Right renal cortex interstitium (tissue), 3 donors: Measurements from ENCODE around the gene PLPP6. TPM values are rescaled to one million over a fixed set of nuclear protein-coding genes. Genes with fewer than 3 reads are reported as not detected.
A peak's percentile ranks its signal among the peaks of the same experiment; 100 is the strongest.

ENCODE experiments used
- DNase-seq, 3 donors: peaks; one replicate each; pipeline ENCODE4 v3.0.0-alpha.2; 2013; ENCODE audit warnings: low read depth in 3 of 3, low spot score in 2 of 3
- polyA plus RNA-seq, 3 donors: library from polyadenylated mRNA; unstranded; fragments of 120-200 nt; gene quantifications; one replicate each; pipeline ENCODE4 v1.2.1, GENCODE V29; 2013; ENCODE audit not compliant: insufficient read length in 3 of 3

PLPP6 gene
- polyA plus RNA-seq, 3 donors: 16.9 to 18.2 (median 17.9) TPM

DNA sequence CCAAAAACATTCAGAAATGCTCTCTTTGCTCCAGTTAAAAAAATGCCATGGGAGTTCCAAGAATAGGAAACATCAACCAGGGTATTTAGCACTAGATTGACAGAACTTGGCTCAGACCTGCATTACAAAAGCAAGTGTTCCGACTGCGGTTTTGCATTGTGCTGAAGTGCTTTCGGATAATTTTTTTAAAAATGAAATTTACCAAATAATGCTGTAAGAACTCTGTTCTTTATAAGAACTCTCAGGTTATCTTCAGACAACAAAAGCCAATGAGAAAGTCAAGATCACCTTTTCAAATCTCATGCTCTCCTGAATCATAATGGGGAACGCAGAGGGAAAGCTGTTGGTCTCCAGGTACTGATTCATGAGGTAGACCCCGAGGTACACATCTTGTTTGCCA lies 483 bp upstream of the PLPP6 start:
- DNase-seq: no peak

DNA sequence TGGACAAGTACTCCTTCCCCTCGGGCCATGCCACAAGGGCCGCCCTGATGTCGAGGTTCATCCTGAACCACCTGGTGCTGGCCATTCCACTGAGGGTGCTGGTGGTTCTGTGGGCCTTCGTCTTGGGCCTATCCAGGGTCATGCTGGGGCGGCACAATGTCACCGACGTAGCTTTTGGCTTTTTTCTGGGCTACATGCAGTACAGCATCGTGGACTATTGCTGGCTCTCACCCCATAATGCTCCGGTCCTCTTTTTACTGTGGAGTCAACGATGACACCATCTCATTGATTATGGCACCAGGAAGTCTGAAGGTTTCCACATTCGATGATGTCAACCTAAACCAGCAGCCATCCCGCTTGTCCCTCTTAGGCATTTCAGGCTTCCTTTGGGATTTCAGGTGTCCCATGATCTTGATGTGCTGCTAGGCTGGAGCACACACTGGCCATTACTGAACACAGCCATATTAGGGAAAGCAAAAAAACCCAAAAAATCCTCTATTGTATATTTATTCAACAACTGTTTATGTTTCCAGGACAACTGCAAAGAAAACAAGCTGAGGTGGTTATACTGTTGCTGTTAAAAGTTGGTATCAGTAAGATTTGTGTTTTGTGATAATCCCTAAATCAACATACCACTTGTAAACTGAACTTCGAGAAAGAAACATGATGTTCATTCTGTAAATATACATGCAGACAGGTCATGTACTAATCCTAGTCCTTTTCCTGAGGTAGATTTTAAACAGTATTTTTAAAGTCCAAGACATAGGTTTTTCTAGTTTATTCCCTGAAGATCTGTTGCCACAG lies 1.1 kb downstream of the PLPP6 start:
- DNase-seq: no peak

DNA sequence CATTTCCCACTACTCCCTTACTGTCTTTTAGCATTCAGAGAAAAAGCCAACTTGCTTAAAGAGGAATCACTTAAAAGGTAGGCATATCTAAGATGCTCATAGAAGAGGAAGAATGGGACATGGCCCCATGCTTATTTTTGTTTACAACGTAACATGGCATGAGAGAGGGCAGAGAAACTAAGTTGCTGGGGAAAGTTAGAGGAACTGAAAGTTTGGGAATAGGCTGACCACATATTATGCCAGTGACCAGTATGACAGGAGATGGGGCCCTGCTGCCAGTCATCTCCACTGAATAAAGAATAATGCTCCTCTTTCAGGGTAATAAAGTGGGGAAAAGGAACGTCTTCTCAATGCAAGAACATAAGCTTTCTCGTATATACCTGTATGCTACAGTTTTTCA lies 1.9 kb downstream of the PLPP6 start:
- no peak for DNase-seq

GRCh38 chr9:4665357-4665756 lies 3.3 kb downstream of the PLPP6 start:
- DNase-seq: no peak

GRCh38 chr9:4666042-4666699 lies 4.1 kb downstream of the PLPP6 start, which contains the start of gene SPATA6L:
Gene SPATA6L, minus strand, starts transcription at chr9:4666480. Its CDS starts 230 bp downstream, at chr9:4666250.
- DNase-seq: no peak

DNA sequence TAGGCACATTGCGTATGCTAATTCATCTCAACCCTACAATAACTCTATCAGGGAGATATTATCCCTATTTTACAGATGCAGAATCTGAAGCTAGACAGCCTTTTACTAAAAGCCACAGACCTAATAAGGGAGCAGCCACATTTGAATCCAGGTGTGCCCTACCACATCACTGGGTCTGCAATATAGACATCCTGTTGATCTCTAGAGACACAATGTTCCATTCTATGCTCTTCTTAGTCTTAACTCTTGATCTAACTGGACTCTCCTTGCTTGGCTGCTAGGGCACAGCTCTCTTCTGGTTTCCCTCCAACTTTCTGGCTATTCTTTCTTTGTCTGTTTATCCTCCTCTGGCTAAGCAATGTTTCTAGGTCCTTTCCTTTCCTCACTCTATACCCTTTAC lies 5.6 kb downstream of the PLPP6 start:
- DNase-seq: no peak

GRCh38 chr9:4668604-4669003 lies 6.5 kb downstream of the PLPP6 start:
- DNase-seq: no peak

DNA sequence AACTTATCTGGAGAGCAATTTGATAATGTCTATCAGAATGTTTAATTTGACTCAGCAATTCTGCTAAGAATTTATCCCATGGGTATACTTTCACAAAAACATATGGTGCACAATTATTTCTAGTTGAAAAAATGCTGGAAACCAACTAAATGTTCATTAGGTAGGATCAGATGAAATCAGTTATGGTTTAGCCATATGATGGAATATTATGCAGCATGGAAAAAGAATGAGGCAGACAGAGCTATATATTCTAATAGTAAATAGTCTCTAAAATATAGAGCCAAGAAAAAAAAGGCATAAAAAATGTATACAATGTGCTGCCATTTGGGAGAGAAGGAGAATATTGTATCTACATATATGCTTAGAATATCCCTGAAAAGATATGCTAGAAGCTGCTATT lies 7.8 kb downstream of the PLPP6 start:
- no peak for DNase-seq

GRCh38 chr9:4670591-4670990 lies 8.5 kb downstream of the PLPP6 start:
- no peak for DNase-seq

DNA sequence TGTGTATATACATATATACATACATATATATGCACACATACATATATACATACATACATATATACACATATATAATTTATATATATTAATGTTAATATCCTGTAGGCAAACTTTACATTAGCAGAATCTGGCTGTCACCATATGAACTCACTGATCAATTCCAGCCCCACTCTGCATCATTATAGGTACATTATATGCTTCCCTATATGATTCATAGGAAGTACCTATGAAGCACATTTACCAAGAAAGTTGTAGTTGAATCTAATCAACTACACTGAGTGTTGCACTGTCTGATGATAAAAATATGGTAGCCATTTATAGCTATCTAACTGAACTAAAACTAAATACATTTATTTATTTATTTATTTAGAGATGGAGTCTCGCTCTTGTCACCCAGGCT lies 9.6 kb downstream of the PLPP6 start:
- no peak for DNase-seq

GRCh38 chr9:4674783-4675182 lies 12.7 kb downstream of the PLPP6 start:
- no peak for DNase-seq

DNA sequence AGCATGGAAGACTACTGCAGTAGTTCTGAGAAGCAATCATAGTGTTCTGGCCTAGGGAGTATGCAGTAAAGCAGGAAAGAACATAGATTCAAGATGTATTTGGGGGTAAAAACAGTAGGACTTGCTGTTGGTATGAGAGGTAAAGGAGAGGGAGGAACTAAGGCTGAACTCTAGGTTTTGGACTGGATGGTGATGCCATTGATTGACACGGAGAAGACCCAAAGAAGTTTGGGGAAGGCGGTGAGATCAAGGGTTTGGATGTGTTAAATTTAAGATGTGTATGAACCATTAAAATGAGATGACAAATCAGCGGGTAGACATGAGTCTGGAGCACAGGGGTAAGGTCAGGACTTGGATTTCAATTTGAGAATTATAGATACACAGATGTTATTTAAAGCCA lies 15.3 kb downstream of the PLPP6 start:
- no peak for DNase-seq

DNA sequence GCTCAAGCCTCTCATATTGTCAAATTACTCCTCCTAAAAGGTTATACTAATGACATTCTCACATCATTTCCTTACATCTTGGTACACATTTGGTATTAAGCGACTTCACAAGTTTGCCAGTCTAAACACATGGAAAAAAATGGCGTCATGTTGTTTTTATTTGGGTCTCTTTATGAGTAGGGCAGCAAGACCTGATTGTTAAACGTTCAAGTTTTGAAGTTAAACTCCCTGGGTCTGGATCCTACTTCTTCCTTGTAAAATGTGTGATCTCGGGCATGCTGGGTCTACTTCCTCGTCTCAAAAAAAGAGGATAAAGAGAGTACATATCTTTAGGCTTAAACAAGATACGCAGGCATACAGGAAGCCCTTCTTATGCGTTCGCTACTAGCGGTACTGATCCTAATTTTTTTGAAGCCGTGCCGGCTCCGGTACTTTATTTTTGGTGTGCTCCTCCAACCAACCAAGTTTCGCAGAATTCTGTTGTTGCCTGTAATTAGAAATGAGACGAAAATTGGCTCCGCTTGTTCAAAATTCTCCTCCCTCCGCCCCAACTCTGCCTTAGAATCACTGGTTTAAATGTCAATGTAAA lies 16.7 kb downstream of the PLPP6 start:
- DNase-seq: peak in 1 of 3 donors; percentile 78

GRCh38 chr9:4679268-4680172 lies 17.4 kb downstream of the PLPP6 start, which contains the start of gene CDC37L1:
Gene CDC37L1, plus strand, starts transcription at chr9:4679569. Its CDS starts 199 bp downstream, at chr9:4679768.
- peak; percentile 85 to 94 (median 91) for DNase-seq

GRCh38 chr9:4680173-4680525 lies 18.1 kb downstream of the PLPP6 start:
- DNase-seq: no peak

- DNase-seq: no peak
Observed at GRCh38 chr9:4680750-4681149, 18.7 kb downstream of the PLPP6 start.

- no peak for DNase-seq
Observed at GRCh38 chr9:4684820-4685219, 22.7 kb downstream of the PLPP6 start.

DNA sequence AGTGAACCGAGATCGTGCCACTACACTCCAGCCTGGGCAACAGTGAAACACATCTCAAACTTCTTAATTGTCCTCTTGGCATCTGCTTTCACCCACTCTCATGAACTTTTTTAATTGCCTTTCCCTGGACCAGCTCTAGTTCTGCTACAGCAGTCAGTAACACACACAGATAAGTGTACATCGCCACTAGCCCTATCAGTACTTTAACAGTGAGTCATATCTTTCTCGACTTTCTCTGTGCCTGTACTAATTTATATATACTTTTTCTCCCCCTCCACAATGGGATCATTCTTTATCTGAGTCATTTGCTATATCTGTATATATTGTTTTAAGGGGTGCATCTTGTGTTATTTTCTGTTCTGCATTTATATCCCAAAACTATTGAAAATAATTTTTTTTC lies 24.0 kb downstream of the PLPP6 start:
- no peak for DNase-seq

DNA sequence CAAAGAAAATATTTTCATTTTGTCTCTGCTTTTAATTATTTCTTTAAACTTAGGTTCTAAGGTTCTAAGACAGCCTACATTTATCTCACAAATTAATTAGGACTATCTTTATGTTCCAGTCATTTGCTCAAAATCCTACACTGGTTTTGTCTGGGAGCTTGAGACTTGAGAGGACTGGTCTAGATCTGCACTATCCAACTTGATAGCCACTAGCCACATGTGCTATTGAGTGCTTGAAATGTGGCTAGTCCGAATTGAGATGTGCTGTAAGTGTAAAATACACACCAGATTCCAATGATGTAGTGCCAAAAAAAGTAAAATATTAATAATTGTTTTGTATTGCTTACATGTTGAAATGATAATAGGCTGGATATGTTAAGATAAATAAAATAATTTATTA lies 24.5 kb downstream of the PLPP6 start:
- DNase-seq: no peak

GRCh38 chr9:4689021-4689420 lies 26.9 kb downstream of the PLPP6 start:
- no peak for DNase-seq

- no peak for DNase-seq
Observed at GRCh38 chr9:4689687-4690104, 27.6 kb downstream of the PLPP6 start.
